HG03139 (cell line): ENCODE results near the gene GRK4.
"Not testable (repeated sequence)": the region's sequence is repeated elsewhere in the genome, so short reads cannot be mapped to it uniquely, and the experiment has no call there.

Experiments used
- ATAC-seq: cut with Tn5 transposase; IDR thresholded peaks from one replicate; pipeline ENCODE4 v1.9.1; 2021; ENCODE audit not compliant: unreplicated experiment

Gene GRK4

DNA sequence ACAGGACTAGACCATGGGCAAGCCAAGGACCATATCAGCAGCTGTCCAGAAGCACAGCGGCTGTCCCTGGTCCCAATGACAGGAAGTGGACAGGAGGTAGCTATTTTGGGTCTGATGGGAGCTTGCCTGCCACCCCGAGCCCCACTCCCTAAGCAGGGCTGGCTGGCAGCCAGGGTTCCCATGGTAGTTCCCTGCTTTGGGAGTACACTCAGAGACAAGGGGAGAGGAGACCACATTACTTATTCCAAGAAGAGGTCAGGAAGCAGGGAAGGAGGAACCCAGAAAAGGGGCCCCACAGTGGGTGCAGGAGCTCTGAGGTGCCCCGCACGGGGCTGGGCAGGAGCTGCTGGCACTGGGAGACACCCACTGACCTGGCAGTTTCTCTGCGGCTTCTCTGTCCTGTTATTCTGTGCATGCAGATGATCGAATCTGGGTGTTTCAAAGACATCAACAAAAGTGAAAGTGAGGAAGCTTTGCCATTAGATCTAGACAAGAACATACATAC lies 74.6 kb downstream of the GRK4 start:
- ATAC-seq, result no peak

- no peak for ATAC-seq
Measured at GRCh38 chr4:3039706-3040366, 76.5 kb downstream of the GRK4 start.

- ATAC-seq, result peak; percentile 49
Measured at GRCh38 chr4:3040452-3041191, 77.3 kb downstream of the GRK4 start.

DNA sequence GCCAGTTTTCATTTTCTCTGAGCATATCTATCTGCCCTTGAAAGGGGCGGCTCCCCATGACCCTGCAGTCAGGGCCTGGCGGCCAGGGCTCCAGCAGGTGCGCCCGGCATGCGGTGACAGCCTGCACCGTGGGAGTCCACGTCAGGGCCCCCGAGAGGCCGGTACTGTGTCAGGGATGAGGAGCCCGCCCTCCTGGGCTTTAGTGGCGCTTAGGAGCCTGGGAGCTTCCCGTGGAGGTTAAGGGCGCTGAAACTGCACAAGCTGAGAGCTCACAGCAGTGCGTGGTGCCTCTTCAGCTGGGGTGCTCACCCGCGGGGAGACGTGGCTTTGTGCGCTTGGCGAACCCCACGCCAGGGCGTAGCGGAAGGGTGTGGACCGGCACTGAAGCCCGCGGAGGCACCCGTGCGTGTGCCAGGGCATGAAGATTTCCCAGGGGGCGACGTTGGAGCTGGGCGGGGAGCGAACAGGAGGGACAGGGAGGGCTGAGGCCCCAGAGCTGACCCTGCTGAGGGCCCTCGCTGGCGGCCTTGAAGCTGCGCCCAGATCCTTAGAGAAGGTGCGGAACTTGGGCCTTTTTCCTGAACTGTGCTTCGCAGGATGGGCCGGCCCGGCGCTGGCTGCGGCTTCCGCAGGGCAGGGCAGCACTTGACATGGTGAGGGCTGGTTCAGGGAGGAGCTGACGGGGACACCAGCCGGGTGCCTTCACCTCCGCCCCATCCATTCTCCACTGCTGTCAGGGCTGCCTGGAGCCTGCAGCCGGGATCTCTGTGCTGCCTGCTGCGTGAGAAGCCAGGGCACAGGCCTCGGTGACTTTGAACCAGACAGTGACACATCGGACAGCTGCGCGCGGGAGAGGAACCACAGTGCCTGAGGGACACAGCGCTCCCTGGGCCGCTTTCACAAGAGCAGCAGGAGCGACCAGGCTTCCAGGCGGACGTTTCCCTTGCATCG lies 78.1 kb downstream of the GRK4 start:
- no peak for ATAC-seq

GRCh38 chr4:3042226-3042625 lies 78.9 kb downstream of the GRK4 start:
- no peak for ATAC-seq

- ATAC-seq, result no peak
Measured at GRCh38 chr4:3043282-3044020, 80.1 kb downstream of the GRK4 start.

DNA sequence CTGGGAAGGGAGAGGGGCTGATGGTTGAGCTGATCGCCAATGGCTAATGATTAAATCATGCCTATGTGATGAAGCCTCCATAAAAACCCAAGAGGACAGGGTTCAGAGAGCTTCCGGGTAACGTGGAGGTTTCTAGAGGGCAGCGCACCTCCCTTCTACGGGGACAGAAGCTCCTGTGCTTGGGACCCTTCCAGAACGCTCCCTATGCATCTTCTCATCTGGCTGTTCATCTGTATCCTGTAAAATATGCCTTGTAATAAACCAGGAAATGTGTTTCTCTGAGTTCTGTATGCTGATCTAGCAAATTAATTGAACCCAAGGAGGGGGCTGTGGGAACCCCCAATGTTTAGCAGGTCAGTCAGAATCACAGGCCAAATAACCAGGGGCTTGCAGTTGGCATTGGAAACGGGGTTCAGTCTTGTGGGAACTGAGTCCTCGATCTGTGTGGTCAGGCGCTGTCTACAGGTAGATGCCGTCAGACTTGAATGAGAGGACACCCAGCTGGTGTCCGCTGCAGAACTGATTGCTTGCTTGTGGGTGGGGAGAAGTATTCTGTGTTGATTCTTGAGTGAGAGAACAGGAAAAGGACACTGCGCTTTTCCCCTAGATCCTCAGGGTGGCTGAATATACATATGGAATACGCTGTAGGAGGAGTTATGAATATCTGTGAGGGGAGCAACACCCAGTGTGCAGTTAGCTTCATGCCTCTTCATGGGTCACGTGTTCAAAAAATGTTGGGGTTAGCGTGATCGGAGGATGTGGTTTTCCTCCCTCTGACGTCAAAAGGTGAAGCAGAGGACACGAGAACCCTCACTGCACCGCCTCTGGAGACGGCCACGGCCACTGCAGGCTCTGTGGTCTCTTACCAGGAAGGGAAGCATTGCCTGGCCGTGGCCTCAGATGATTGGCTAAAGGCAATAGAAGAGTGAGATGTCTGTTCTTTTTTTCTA lies 81.8 kb downstream of the GRK4 start:
- no peak for ATAC-seq

DNA sequence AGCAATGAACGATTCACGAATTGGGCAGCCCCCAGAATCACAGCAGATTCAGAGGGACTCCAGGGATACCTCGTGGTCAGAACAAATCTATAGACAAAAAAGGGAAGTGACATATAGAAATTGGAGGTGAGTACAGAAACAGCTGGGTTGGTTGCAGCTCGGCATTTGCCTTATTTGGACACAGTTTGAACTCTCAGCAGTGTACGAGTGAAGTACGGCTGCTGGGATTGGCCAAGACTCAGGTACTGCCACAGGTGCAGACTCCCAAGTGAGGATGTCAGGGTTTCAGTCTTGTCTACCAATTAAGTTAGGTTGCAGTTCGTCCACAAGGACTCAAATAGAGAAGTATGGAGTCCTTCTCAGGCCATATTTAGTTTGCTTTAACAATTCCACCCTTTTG lies 82.8 kb downstream of the GRK4 start:
- no peak for ATAC-seq

- no peak for ATAC-seq
Measured at GRCh38 chr4:3046623-3047022, 83.3 kb downstream of the GRK4 start.

DNA sequence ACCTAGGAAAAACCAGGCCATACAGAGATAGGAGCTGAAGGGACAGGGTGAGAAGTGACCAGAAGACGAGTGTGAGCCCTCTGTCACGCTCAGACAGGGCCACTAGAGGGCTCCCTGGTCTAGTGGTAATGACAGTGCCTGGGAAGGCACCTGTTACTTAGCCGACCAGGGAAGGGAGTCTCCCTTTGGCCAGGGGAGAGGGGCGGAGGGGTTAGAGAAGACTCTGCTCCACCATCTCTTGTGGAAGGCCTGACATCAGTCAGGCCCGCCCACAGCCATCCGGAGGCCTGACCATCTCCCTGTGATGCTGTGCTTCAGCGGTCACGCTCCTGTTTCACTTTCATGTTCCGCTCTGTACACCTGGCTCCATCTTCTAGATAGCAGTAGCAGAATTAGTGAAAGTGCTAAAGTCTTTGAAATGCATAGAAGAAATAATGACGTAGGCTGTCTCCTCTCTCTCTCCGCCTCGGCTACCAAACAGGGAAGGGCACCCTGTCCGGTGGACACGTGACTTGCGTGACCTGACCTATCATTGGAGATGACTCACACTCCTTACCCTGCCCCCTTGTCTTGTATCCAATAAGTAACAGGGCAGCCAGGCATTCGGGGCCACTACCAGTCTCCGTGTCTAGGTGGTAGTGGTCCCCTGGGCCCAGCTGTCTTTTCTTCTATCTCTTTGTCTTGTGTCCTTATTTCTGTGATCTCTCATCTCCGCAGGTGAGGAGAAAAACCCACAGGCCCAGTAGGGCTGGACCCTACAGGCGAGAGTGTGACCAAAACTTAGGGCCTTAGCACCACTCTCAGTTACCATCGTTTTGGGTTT lies 84.3 kb downstream of the GRK4 start:
- ATAC-seq, result peak; percentile 84

DNA sequence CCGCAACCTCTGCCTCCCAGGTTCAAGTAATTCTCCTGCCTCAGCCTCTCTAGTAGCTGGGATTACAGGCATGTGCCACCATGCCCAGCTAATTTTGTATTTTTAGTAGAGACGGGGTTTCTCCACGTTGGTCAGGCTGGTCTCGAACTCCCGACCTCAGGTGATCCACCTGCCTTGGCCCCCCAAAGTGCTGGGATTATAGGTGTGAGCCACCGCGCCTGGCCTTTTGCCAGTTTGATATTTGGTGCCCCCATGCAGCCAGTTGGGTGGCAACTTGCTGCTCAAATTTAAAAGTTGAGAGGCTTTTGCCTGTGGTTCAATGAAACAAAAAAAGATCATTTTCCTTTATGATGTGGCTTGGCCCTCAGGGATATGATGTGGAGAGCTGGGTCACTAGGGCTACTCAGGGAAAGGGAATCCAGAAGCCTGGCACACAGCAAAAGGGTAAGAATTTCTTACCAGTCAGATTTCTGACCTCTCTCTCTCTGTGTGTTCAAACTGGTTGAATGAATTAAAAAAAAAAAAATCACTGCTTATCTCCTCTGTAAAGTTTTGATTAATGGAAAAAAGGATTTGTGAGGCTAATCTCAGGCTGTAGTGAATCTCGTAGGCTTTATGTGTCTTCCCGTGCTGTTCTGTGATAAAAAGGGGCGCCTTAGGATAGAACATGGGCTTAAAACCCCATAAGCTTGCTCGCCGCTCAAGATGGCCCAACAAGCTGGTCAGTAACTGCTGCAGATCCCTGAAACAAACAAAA lies 87.9 kb downstream of the GRK4 start:
- ATAC-seq, result not testable (repeated sequence)

DNA sequence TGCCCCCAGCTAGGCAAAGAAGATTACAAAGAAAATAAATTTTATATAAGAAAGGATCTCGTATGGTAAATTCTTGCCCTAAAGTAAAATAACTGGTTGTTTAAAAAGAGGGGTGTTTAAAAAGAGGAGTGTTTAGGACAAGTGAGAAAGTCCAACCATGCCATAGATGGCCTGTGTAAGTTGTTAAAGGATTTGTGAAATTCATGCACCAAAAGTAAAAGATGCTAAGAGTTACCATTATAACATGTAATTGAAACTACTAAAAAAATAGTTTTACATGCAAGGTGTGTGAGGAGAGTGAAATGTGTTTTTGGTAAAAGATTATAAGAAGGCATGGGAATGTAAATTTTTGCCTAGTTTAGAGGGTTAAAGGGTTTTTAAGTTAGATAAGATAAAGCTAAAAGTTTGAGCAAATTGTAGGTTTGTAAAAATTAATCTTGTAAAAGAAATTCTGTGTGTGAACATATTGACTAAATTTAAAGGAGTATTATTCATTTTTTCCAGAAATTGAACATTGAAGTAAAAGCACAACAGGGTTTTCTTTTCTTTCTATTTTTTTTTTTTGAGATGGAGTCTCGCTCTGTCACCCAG lies 90.9 kb downstream of the GRK4 start:
- ATAC-seq, result no peak

- no peak for ATAC-seq
Measured at GRCh38 chr4:3059943-3060342, 96.6 kb downstream of the GRK4 start.

GRCh38 chr4:3060946-3061345 lies 97.6 kb downstream of the GRK4 start:
- ATAC-seq, result no peak

DNA sequence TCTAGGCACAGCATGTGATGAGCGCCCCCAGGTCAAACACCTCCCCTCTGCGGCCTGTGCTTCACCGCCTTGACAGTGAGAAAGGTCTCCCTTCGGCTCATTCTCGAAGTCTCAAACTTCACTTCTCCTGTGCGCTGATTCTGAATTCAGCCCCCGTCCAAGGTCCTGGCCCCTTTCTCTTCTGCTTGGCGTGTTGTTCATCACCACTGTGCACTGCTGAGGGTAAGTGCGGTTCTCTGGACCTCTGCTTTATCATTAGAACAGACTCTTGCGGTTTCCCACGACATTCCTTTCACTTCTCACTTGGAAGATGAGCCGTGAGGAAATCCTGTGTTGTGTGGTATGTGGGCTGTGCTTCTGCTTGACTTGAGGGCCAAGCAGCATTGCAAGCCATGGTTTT lies 99.1 kb downstream of the GRK4 start:
- no peak for ATAC-seq

GRCh38 chr4:3065551-3065950 lies 102.2 kb downstream of the GRK4 start:
- no peak for ATAC-seq

GRCh38 chr4:3066836-3067400 lies 103.5 kb downstream of the GRK4 start:
- no peak for ATAC-seq
